Measurements from ENCODE around the gene CNR2.
A peak's percentile ranks its signal among the peaks of the same experiment; 100 is the strongest.
"Not testable (repeated sequence)": the region's sequence is repeated elsewhere in the genome, so short reads cannot be mapped to it uniquely, and the experiment has no call there.

The CNR2 gene

GRCh38 chr1:23827717-23828116, 85.4 kb downstream of the CNR2 start:
- no peak for DNase-seq

- not testable (repeated sequence) for DNase-seq
Measured at GRCh38 chr1:23826590-23826989, 86.6 kb downstream of the CNR2 start.

GRCh38 chr1:23825762-23826522, 87.2 kb downstream of the CNR2 start:
- no peak for DNase-seq

- DNase-seq, result peak; percentile 81
Measured at GRCh38 chr1:23825076-23825761, 87.9 kb downstream of the CNR2 start, which contains the start of gene HMGCL. TSS of gene HMGCL (minus strand) at chr1:23825429. CDS start at chr1:23825415, 14 bp downstream.

GRCh38 chr1:23824711-23825075, 88.5 kb downstream of the CNR2 start:
- no peak for DNase-seq

- DNase-seq, result no peak
Measured at GRCh38 chr1:23823767-23824166, 89.4 kb downstream of the CNR2 start.

Measured in activated effector memory CD4-positive, alpha-beta T cell treated with Interleukin-2 at 50 U/mL for 16 hours (primary cell).